PFSK-1 (cell line): ENCODE results near the gene WNT3A.

Experiments
- FOXP2 ChIP-seq: optimal IDR thresholded peaks from 2 replicates; pipeline ENCODE3; 2011; ENCODE audit warnings: borderline replicate concordance, control low read depth, inconsistent platforms; ENCODE audit not compliant: insufficient read depth; ENCODE audit errors: extremely low read length, extremely low read depth
- POLR2AphosphoS5 ChIP-seq: IDR thresholded peaks from 2 replicates; pipeline ENCODE4 v1.6.1; 2012; ENCODE audit warnings: low read depth, mild to moderate bottlenecking, control low read depth, low read length, moderate library complexity
- REST ChIP-seq, 2 experiments: IDR thresholded peaks; 2 replicates each; pipeline versions ENCODE4 v1.6.1 to v1.8.0; 2011 to 2012; ENCODE audit warnings: low read depth in 2 of 2, low read length in 2 of 2, control low read depth in 1 of 2, inconsistent platforms in 1 of 2, mild to moderate bottlenecking in 1 of 2, moderate library complexity in 1 of 2; ENCODE audit not compliant: insufficient read depth in 1 of 2
- SIN3A ChIP-seq: IDR thresholded peaks from 2 replicates; pipeline ENCODE4 v1.6.1; 2012; ENCODE audit warnings: mild to moderate bottlenecking, low read length, moderate library complexity, borderline replicate concordance; ENCODE audit not compliant: insufficient read depth
- TAF1 ChIP-seq: IDR thresholded peaks from 2 replicates; pipeline ENCODE4 v1.6.1; 2012; ENCODE audit warnings: low read length, control low read depth, borderline replicate concordance; ENCODE audit not compliant: insufficient read depth

Gene WNT3A

DNA sequence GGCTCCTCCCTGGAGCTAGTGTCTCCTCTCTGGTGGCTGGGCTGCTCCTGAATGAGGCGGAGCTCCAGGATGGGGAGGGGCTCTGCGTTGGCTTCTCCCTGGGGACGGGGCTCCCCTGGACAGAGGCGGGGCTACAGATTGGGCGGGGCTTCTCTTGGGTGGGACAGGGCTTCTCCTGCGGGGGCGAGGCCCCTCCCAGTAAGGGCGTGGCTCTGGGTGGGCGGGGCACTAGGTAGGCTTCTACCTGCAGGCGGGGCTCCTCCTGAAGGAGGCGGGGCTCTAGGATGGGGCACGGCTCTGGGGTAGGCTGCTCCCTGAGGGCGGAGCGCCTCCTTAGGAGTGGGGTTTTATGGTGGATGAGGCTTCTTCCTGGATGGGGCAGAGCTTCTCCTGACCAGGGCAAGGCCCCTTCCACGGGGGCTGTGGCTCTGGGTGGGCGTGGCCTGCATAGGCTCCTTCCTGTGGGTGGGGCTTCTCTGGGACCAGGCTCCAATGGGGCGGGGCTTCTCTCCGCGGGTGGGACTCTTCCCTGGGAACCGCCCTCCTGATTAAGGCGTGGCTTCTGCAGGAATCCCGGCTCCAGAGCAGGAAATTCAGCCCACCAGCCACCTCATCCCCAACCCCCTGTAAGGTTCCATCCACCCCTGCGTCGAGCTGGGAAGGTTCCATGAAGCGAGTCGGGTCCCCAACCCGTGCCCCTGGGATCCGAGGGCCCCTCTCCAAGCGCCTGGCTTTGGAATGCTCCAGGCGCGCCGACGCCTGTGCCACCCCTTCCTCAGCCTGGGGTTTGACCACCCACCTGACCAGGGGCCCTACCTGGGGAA, 53.0 kb downstream of the WNT3A start:
- no peak for TF ChIP-seq FOXP2
- TF ChIP-seq SIN3A: no peak
- no peak for TF ChIP-seq POLR2AphosphoS5

DNA sequence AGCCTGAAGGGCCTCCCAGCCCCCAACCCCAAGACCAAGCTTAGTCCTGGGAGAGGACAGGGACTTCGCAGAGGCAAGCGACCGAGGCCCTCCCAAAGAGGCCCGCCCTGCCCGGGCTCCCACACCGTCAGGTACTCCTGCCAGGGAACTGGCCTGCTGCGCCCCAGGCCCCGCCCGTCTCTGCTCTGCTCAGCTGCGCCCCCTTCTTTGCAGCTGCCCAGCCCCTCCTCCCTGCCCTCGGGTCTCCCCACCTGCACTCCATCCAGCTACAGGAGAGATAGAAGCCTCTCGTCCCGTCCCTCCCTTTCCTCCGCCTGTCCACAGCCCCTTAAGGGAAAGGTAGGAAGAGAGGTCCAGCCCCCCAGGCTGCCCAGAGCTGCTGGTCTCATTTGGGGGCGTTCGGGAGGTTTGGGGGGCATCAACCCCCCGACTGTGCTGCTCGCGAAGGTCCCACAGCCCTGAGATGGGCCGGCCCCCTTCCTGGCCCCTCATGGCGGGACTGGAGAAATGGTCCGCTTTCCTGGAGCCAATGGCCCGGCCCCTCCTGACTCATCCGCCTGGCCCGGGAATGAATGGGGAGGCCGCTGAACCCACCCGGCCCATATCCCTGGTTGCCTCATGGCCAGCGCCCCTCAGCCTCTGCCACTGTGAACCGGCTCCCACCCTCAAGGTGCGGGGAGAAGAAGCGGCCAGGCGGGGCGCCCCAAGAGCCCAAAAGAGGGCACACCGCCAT, 53.8 kb downstream of the WNT3A start:
- TF ChIP-seq SIN3A (no peak), REST (IDR thresholded peaks at IDR 0.05; ENCODE audit: insufficient read depth in 1 of 2, low read depth in 2 of 2, low read length in 2 of 2) (no peak), FOXP2 (no peak), POLR2AphosphoS5 (no peak), TAF1 (no peak)

GRCh38 chr1:228061411-228062084, 54.8 kb downstream of the WNT3A start:
- TF ChIP-seq REST (IDR thresholded peaks at IDR 0.05; ENCODE audit: insufficient read depth in 1 of 2, low read depth in 2 of 2, low read length in 2 of 2): no peak
- TF ChIP-seq FOXP2: no peak
- TF ChIP-seq SIN3A: no peak

- TF ChIP-seq POLR2AphosphoS5: no peak
- no peak for TF ChIP-seq REST (IDR thresholded peaks at IDR 0.05; ENCODE audit: insufficient read depth in 1 of 2, low read depth in 2 of 2, low read length in 2 of 2)
- TF ChIP-seq FOXP2: no peak
- no peak for TF ChIP-seq TAF1
- TF ChIP-seq SIN3A: no peak
These were observed 55.4 kb downstream of the WNT3A start for GRCh38 chr1:228062085-228062791.

DNA sequence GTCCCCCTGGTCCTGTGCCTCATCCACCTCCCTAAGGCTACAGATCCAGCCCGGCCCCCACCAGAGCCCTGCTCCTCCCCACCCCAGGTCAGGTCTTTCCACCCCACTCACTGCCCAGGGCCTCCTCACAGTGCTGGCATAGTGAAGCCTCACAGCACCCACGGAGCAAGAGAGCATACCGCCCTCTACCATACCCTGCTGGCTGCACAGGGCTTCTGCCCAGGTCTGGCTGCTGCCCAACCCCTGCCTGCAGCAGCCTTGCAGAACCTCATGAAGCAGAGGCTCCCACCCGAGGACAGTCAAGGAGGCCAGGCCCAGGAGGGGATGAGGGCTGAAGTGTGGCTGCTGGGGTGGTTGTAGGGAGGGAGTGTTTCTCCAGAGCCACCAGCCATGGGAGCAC, 56.0 kb downstream of the WNT3A start:
- TF ChIP-seq POLR2AphosphoS5 (no peak), TAF1 (no peak), SIN3A (no peak), REST (IDR thresholded peaks at IDR 0.05; ENCODE audit: insufficient read depth in 1 of 2, low read depth in 2 of 2, low read length in 2 of 2) (no peak), FOXP2 (no peak)
